Endodermal cell (in vitro differentiated cells): ENCODE measurements around the gene FAM118A. TPM values are rescaled to one million over a fixed set of nuclear protein-coding genes. Genes with fewer than 3 reads are reported as not detected.
"Not testable (repeated sequence)": the region's sequence is repeated elsewhere in the genome, so short reads cannot be mapped to it uniquely, and the experiment has no call there.

Experiments used
- DNase-seq: peaks from one replicate; pipeline ENCODE4 v3.0.0-alpha.2; 2017
- H3K27ac ChIP-seq: 2 replicates; pipeline ENCODE4 v1.5.1; 2013; ENCODE audit warnings: mild to moderate bottlenecking, low read depth, low read length, moderate library complexity
- H3K27me3 ChIP-seq: 2 replicates; pipeline ENCODE4 v1.6.1; 2013; ENCODE audit warnings: mild to moderate bottlenecking, low read length, moderate library complexity; ENCODE audit not compliant: insufficient read depth, control insufficient read depth, poor library complexity, severe bottlenecking
- H3K36me3 ChIP-seq: 2 replicates; pipeline ENCODE4 v1.7.0; 2013; ENCODE audit warnings: mild to moderate bottlenecking, low read length, moderate library complexity; ENCODE audit not compliant: control insufficient read depth, insufficient read depth
- H3K4me1 ChIP-seq: one replicate; pipeline ENCODE4 v1.7.0; 2013; ENCODE audit warnings: low read length; ENCODE audit not compliant: control insufficient read depth, insufficient read depth
- H3K4me3 ChIP-seq: 2 replicates; pipeline ENCODE4 v1.5.1; 2013; ENCODE audit warnings: mild to moderate bottlenecking, low read length, moderate library complexity
- H3K9ac ChIP-seq: 2 replicates; pipeline ENCODE4 v1.6.1; 2013; ENCODE audit warnings: mild to moderate bottlenecking, low read length, moderate library complexity; ENCODE audit not compliant: poor library complexity, severe bottlenecking; ENCODE audit errors: extremely low read depth
- H3K9me3 ChIP-seq: 2 replicates; pipeline ENCODE4 v1.6.1; 2013; ENCODE audit warnings: mild to moderate bottlenecking, low read length, moderate library complexity; ENCODE audit not compliant: control insufficient read depth
- H3K27ac Mint-ChIP-seq: 2 replicates; pipeline ENCODE4 v1.8.0; 2020; ENCODE audit warnings: mixed read lengths
- H3K27me3 Mint-ChIP-seq: 2 replicates; pipeline ENCODE4 v1.8.0; 2021; ENCODE audit warnings: mild to moderate bottlenecking, mixed read lengths; ENCODE audit not compliant: insufficient read depth
- H3K36me3 Mint-ChIP-seq: 2 replicates; pipeline ENCODE4 v1.8.0; 2020; ENCODE audit warnings: low read depth, mixed read lengths
- H3K4me1 Mint-ChIP-seq: 2 replicates; pipeline ENCODE4 v1.8.0; 2020; ENCODE audit warnings: mixed read lengths
- H3K4me3 Mint-ChIP-seq: 2 replicates; pipeline ENCODE4 v1.8.0; 2020; ENCODE audit warnings: mild to moderate bottlenecking, moderate library complexity, mixed read lengths
- H3K9me3 Mint-ChIP-seq: 2 replicates; pipeline ENCODE4 v1.8.0; 2020; ENCODE audit warnings: mild to moderate bottlenecking, mixed read lengths
- WGBS, 2 experiments: methylation state at CpG; one replicate each; pipeline versions ENCODE4 v1.1.5 to v1.1.7; 2013; ENCODE audit warnings: missing lambda C conversion rate in 2 of 2, mixed read lengths in 1 of 2; ENCODE audit not compliant: insufficient coverage in 1 of 2, insufficient read length in 1 of 2; 5-methylcytosine and 5-hydroxymethylcytosine counted together
- total RNA-seq, 2 donors: library from RNA; stranded (reverse); fragmentation: NEBNext Ultra II Directional in 1 of 2; extraction: Animal tissue kit (Norgen Biotek cat#: 25700) in 1 of 2; gene quantifications; 2 replicates in 1 of 2; 3 replicates in 1 of 2; pipeline ENCODE4 v1.2.1, GENCODE V29; 2021
- TF ChIP-seq, protein P1 (sequence below): fragments of 200-600 bp; sonication (generic); conservative IDR thresholded peaks from 2 replicates; pipeline ENCODE4 v1.5.0; 2021; ENCODE audit warnings: antibody characterized with exemption, mild to moderate bottlenecking

Gene FAM118A
- total RNA-seq, 2 donors from 2014 or later, result 46.3 to 143 TPM

DNA sequence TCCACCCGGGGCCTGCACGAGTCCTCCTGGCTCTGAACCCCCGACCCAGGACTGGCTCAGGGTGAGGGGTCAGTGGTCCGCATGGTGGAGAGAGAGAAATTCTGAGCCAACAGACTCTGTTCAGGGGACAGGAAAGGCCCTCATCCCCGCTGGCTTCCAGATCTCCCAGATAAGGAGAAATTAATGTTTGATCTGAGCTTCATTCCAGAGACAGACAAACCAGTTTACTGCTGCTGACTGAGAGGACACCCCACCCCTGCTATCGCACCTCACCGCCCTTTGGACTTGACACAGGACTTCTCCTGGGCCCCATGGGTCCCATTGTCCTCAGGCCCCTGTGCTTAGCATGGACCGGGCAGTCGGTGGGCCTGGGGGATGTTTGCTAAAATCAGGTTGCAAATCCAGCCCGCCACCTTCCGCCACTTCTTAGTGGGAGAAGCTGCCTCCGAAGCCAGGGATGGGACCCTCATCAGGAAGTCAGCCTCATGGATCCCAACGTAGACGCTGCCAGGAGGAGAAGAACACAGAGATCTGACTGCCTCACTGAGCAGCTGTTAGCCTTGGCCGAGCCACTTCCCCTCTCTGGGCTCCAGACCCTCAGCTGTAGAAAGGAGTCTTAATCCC lies 36.2 kb upstream of the FAM118A start:
- Mint-ChIP-seq H3K9me3 (no peaks in the 10 kb centered on the region), H3K36me3 (no peaks in the 10 kb centered on the region), H3K4me3 (no peak overlapping the region), H3K27ac (peak overlapping the region; percentile 23), H3K4me1 (peaks cover 21% of the 10 kb centered on the region), H3K27me3 (peaks cover 21% of the 10 kb centered on the region)
- TF ChIP-seq, protein P1, sequence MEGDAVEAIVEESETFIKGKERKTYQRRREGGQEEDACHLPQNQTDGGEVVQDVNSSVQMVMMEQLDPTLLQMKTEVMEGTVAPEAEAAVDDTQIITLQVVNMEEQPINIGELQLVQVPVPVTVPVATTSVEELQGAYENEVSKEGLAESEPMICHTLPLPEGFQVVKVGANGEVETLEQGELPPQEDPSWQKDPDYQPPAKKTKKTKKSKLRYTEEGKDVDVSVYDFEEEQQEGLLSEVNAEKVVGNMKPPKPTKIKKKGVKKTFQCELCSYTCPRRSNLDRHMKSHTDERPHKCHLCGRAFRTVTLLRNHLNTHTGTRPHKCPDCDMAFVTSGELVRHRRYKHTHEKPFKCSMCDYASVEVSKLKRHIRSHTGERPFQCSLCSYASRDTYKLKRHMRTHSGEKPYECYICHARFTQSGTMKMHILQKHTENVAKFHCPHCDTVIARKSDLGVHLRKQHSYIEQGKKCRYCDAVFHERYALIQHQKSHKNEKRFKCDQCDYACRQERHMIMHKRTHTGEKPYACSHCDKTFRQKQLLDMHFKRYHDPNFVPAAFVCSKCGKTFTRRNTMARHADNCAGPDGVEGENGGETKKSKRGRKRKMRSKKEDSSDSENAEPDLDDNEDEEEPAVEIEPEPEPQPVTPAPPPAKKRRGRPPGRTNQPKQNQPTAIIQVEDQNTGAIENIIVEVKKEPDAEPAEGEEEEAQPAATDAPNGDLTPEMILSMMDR, result no peak
- Histone ChIP-seq H3K4me1 (peaks cover 2% of the 10 kb centered on the region), H3K27me3 (no peaks in the 10 kb centered on the region), H3K9ac (no peak overlapping the region), H3K9me3 (no peaks in the 10 kb centered on the region), H3K36me3 (no peaks in the 10 kb centered on the region), H3K4me3 (no peak overlapping the region), H3K27ac (no peak overlapping the region)
- DNase-seq, result no peak
- 90 to 96% methylated on average over 9 to 15 of the region's 15 CpGs for WGBS, 2 experiments

DNA sequence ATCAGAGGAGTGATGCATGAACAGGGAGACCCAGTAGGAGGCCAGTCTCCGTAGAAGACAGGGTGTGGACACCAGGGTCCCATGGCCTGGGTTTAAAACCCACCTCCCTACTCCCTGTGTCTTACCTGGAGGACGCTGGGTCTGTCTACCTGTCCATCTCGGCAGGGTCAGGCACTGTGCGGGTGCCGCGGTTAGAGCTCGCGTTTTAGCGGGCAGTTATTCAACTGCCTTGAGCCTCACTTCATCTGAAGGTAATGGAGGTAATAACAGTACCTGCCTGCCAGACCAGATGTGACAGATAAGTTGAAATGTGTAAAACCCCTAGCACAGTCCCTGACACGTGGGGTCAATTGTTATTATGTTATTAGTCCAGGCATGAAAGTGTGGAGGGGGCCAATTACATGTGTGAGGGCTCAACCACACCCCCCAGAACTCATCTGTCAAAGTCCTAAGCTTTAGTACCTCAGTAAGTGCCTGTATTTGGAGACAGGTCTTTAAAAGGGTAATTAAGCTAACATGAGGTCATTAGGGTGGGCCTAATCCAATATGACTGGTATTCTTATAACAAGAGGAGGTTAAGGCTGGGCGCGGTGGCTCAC lies 33.1 kb upstream of the FAM118A start:
- no peak overlapping the region for H3K27ac Mint-ChIP-seq
- peaks cover 17% of the 10 kb centered on the region for H3K27me3 Mint-ChIP-seq
- no peaks in the 10 kb centered on the region for H3K36me3 Mint-ChIP-seq
- H3K36me3 ChIP-seq, result no peaks in the 10 kb centered on the region
- no peak overlapping the region for H3K9ac ChIP-seq
- no peak for DNase-seq
- no peaks in the 10 kb centered on the region for H3K9me3 Mint-ChIP-seq
- TF ChIP-seq, protein P1, result no peak
- no peaks in the 10 kb centered on the region for H3K27me3 ChIP-seq
- no peaks in the 10 kb centered on the region for H3K4me1 ChIP-seq
- H3K9me3 ChIP-seq, result no peaks in the 10 kb centered on the region
- peaks cover 12% of the 10 kb centered on the region for H3K4me1 Mint-ChIP-seq
- no peak overlapping the region for H3K27ac ChIP-seq
- no peak overlapping the region for H3K4me3 ChIP-seq
- 87 to 95% methylated on average over 12 of the region's 12 CpGs for WGBS, 2 experiments
- no peak overlapping the region for H3K4me3 Mint-ChIP-seq

DNA sequence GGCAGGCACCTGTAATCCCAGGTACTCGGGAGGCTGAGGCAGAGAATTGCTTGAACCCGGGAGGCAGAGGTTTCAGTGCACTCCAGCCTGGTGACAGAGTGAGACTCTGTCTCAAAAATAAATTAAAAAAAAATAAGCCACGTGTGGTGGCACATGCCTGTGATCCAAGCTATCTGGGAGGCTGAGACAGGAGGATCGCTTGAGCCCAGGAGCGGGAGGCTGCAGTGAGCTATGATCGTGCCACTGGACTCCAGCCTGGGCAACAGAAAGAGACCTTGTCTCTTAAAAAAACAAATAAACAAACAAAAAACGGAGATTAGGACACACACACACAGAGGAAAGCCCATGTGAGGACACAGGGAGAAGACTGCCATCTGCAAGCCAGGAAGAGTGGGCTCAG lies 32.0 kb upstream of the FAM118A start:
- not testable (repeated sequence) for H3K9ac ChIP-seq, H3K27ac ChIP-seq, H3K4me3 ChIP-seq, H3K36me3 ChIP-seq, H3K9me3 Mint-ChIP-seq, H3K9me3 ChIP-seq, DNase-seq, H3K4me1 ChIP-seq, H3K27ac Mint-ChIP-seq, H3K4me3 Mint-ChIP-seq, H3K36me3 Mint-ChIP-seq
- peaks cover 10% of the 10 kb centered on the region for H3K4me1 Mint-ChIP-seq
- 84 to 91% methylated on average over 6 to 7 of the region's 7 CpGs for WGBS, 2 experiments
- H3K27me3 Mint-ChIP-seq, result peaks cover 28% of the 10 kb centered on the region
- H3K27me3 ChIP-seq, result peaks cover 11% of the 10 kb centered on the region
